Stimulated activated CD4-positive, alpha-beta T cell treated with anti-CD3 and anti-CD28 coated beads, Interleukin-1b, Interleukin-23, amount 100 ng/mL, for 4 hours (primary cell): ENCODE data around the gene MAGT1.
"Not testable (repeated sequence)": the region's sequence is repeated elsewhere in the genome, so short reads cannot be mapped to it uniquely, and the experiment has no call there.

Source experiments
- DNase-seq, 2 donors: peaks; one replicate each; pipeline ENCODE4 v3.0.0-alpha.2; 2020; ENCODE audit warnings: low read depth in 2 of 2

MAGT1 gene

DNA sequence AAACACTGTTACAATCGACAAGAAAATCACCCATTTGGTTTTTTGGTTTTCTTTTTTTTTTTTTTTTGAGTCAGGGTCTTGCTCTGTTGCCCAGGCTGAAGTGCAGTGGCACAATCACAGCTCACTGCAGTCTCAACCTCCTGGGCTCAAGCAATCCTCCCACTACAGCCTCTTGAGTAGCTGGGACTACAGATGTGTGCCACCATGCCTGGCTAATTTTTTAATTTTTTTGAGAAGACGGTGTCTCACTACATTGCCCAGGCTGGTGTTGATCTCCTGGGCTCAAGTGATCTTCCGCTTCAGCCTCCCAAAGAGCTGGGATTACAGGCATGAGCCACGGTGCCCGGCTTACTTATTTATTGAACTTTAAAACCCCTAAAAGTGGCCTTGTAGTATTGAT lies 63.7 kb downstream of the MAGT1 start:
- not testable (repeated sequence) for DNase-seq

GRCh38 chrX:77821989-77822388 lies 73.2 kb downstream of the MAGT1 start:
- not testable (repeated sequence) for DNase-seq

DNA sequence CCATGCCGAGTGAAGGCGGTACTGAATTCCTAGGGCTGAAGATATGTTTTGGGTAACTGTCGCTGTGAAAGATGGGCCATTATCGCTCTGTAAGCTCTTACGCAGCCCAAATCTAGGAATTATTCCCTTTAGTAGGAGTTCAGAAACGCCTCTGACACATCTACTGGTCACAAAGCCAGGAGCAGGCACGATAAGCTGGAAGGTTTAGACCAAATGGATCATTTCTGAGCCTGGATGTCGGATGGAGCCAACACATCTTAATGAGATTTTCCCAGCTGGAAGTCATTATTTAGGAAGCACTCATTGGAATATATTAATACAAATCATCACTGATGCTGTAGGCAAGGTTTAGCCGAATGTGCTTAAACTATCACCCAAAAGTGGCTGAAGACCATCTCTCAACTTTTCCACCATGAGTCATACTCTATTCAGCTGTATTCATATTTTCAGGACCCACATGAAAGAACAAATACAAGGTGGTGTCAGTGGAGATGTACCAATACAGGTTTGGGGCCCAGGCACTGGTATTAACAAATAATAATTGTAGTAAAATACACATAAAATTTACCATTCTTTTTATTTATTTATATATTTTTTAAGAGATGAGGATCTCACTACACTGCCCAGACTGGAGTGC lies 75.0 kb downstream of the MAGT1 start:
- DNase-seq: no peak

- no peak for DNase-seq
These were observed 81.0 kb downstream of the MAGT1 start for GRCh38 chrX:77814210-77814609.

DNA sequence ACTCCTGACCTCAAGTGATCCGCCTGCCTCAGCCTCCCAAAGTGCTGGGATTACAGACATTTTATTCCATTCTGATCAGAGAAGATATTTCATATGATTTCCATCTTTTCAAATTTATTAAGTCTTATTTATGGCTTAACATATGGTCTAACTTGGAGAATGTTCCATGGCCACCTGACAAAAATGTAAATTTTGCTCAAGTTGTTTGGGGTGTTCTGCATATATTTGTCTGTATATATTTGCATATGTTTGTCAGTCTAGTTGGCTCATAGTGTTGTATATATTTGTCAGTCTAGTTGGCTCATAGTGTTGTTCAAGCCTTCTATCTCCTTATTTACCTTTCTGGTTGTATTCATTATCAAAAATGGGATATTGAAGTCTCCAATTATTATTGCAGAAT lies 93.0 kb downstream of the MAGT1 start:
- no peak for DNase-seq

DNA sequence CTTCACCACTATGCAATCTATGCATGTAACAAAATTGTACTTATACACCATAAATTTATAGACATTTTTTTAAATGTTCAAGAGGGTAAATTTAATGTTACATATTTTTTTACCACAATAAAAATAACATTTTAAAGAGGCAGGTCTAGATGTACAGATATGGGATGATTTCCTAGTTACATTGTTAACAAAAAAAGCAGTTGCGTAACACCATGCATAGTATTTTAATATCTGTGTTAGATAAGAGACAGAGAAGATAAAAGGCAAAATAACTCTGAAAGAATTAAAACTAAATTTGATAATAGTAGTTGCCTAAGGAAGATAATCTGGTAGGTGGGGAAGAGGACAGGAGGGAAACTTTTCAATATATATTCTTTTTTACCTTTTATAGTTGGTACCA lies 100.1 kb downstream of the MAGT1 start:
- no peak for DNase-seq

- no peak for DNase-seq
These were observed 101.3 kb downstream of the MAGT1 start for GRCh38 chrX:77793946-77794345.

- DNase-seq: no peak
These were observed 107.2 kb downstream of the MAGT1 start for GRCh38 chrX:77788050-77788449.

DNA sequence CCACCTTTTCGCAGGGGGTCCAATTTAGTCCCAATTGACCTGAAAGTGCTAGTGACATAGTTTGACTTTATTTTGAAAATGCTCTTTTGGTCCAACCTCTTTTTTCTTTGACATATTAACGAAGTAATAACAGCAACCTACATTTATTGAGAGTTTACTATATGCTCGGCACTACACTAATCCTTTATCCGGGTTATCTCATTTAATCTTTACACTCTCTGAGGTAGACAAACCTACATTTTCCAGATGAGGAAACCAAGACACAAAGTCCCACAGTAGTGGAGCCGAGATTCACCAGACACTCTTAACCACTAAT lies 108.9 kb downstream of the MAGT1 start:
- no peak for DNase-seq

GRCh38 chrX:77785486-77786364 lies 109.5 kb downstream of the MAGT1 start, which contains the start of gene ATRX:
Gene ATRX, minus strand, starts transcription at chrX:77786216. Its CDS starts 215 bp downstream, at chrX:77786001.
- DNase-seq: peak; percentile 44 to 48

DNA sequence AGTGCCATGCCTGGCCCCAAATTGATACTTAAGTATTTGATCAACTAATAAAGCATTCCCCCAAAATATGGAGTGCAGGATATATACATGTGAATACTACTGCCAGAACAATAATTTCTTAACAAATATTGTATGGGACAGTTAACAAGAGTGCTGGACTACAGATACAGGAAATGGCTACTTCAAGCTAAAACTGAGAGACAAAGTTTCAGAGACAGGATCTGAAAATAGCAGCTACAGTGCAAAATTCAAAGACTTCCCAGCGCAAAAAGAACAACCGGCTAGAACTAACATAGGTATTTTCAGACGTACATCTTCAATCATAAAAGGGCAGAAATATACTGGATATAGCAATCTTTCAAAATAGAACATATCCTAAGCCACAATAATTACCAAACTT lies 115.5 kb downstream of the MAGT1 start:
- no peak for DNase-seq

DNA sequence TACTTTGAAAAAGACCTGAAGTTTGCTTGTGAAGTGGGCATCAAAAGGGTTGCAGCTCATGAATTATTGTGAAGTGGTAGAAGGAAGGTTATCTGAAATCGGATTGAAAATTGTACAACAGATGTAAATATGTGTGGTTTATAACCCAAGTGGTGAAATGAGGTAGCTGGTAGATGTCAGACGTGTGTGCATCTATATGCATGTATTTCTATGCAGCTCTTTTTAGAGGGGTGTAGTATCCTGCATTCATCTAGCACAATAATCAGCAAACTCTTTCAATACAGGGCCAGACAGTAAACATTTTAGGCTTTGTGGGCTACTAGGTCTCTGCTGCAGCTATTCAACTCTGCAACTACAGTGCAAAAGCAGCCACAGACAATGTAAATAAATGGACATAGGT lies 118.6 kb downstream of the MAGT1 start:
- no peak for DNase-seq
